GM18502 (cell line): ENCODE results near the gene HEPACAM.

ENCODE experiments used
- ATAC-seq: cut with Tn5 transposase; IDR thresholded peaks from one replicate; pipeline ENCODE4 v1.9.1; 2021; ENCODE audit warnings: mild to moderate bottlenecking; ENCODE audit not compliant: unreplicated experiment, poor library complexity

Gene HEPACAM

GRCh38 chr11:124944565-124944964, 8.7 kb upstream of the HEPACAM start:
- no peak for ATAC-seq

GRCh38 chr11:124943741-124944140, 7.9 kb upstream of the HEPACAM start:
- no peak for ATAC-seq

GRCh38 chr11:124943254-124943616, 7.4 kb upstream of the HEPACAM start:
- no peak for ATAC-seq

GRCh38 chr11:124942466-124943253, 6.8 kb upstream of the HEPACAM start:
- no peak for ATAC-seq

GRCh38 chr11:124941703-124942102, 5.9 kb upstream of the HEPACAM start:
- ATAC-seq, result no peak

GRCh38 chr11:124938970-124939369, 3.1 kb upstream of the HEPACAM start:
- no peak for ATAC-seq

GRCh38 chr11:124938206-124938765, 2.4 kb upstream of the HEPACAM start:
- no peak for ATAC-seq

- ATAC-seq, result no peak
These were observed 1.6 kb upstream of the HEPACAM start for GRCh38 chr11:124937336-124937935.

GRCh38 chr11:124934862-124935547, 842 bp downstream of the HEPACAM start:
- ATAC-seq, result no peak

- ATAC-seq, result peak; percentile 76
These were observed 5.0 kb downstream of the HEPACAM start for GRCh38 chr11:124930799-124931198.

- ATAC-seq, result no peak
These were observed 6.7 kb downstream of the HEPACAM start for GRCh38 chr11:124928942-124929665.

GRCh38 chr11:124923296-124923695, 12.6 kb downstream of the HEPACAM start:
- ATAC-seq, result no peak

GRCh38 chr11:124922831-124923230, 13.0 kb downstream of the HEPACAM start:
- ATAC-seq, result no peak

GRCh38 chr11:124920870-124921609, 14.8 kb downstream of the HEPACAM start:
- ATAC-seq, result peak; percentile 57

- ATAC-seq, result no peak
These were observed 15.5 kb downstream of the HEPACAM start for GRCh38 chr11:124920356-124920755.

- ATAC-seq, result no peak
These were observed 15.9 kb downstream of the HEPACAM start for GRCh38 chr11:124919898-124920297.

- no peak for ATAC-seq
These were observed 16.9 kb downstream of the HEPACAM start, which contains the start of gene HEPN1 for GRCh38 chr11:124918950-124919349. Gene HEPN1 (plus strand): TSS chr11:124919250.

- ATAC-seq, result no peak
These were observed 18.7 kb downstream of the HEPACAM start for GRCh38 chr11:124917115-124917637.

- ATAC-seq, result no peak
These were observed 19.5 kb downstream of the HEPACAM start for GRCh38 chr11:124916370-124916710.
